Epithelial cell of proximal tubule (primary cell): ENCODE measurements around the gene AEN. TPM values are rescaled to one million over a fixed set of nuclear protein-coding genes. Genes with fewer than 3 reads are reported as not detected.
"Not testable (repeated sequence)": the region's sequence is repeated elsewhere in the genome, so short reads cannot be mapped to it uniquely, and the experiment has no call there.

Source experiments
- DNase-seq: peaks from one replicate; pipeline ENCODE4 v3.0.0-alpha.2; 2011; ENCODE audit warnings: low read depth
- H3K4me3 ChIP-seq: 2 replicates; pipeline ENCODE4 v1.5.1; 2011; ENCODE audit warnings: low read depth, mild to moderate bottlenecking, low read length
- total RNA-seq: library from RNA; depleted of rRNA; stranded (reverse); fragments of >200 nt; gene quantifications from 2 replicates; pipeline ENCODE4 v1.2.3, GENCODE V29; 2015
- TF ChIP-seq, protein P1 (sequence below): conservative IDR thresholded peaks from 2 replicates; pipeline ENCODE4 v1.5.1; 2012; ENCODE audit warnings: low read depth, mild to moderate bottlenecking, low read length

AEN gene
- total RNA-seq, 1 donor from 2014 or later = 58.8 TPM

DNA sequence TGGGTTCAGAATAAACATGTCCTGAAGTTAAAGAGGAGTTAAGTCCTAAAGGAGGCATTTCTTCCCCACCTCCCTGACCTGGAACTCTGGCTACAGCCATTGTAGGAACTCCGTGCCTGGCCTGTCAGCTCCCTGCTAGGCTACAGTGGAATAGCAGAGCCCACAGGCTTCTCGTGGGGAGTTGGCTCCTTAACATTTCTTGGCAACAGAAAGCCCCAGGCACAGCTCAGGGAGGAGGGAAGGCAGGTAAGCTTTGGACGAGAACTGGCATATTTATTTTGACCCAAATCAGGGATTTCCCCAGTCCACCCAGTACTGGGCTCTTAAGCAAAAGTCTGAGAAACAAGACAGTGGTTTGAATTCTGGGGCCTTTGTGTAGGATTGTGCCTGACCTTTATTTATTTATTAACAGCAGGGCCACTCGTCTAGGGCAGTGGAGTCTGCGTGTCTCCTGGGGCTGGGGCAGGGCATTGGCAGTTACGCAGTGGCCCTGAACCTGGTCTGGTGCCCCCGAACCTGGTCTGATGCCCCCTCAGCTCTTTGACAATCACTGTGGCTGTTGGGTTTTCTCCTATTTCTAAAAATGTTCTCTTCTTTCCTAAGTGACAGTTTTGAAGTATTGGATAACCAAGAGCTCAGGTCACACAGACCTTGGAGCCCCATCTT is 9.8 kb downstream of the AEN start:
- TF ChIP-seq, protein P1, sequence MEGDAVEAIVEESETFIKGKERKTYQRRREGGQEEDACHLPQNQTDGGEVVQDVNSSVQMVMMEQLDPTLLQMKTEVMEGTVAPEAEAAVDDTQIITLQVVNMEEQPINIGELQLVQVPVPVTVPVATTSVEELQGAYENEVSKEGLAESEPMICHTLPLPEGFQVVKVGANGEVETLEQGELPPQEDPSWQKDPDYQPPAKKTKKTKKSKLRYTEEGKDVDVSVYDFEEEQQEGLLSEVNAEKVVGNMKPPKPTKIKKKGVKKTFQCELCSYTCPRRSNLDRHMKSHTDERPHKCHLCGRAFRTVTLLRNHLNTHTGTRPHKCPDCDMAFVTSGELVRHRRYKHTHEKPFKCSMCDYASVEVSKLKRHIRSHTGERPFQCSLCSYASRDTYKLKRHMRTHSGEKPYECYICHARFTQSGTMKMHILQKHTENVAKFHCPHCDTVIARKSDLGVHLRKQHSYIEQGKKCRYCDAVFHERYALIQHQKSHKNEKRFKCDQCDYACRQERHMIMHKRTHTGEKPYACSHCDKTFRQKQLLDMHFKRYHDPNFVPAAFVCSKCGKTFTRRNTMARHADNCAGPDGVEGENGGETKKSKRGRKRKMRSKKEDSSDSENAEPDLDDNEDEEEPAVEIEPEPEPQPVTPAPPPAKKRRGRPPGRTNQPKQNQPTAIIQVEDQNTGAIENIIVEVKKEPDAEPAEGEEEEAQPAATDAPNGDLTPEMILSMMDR = no peak
- no peak overlapping the region for H3K4me3 ChIP-seq
- DNase-seq = no peak

DNA sequence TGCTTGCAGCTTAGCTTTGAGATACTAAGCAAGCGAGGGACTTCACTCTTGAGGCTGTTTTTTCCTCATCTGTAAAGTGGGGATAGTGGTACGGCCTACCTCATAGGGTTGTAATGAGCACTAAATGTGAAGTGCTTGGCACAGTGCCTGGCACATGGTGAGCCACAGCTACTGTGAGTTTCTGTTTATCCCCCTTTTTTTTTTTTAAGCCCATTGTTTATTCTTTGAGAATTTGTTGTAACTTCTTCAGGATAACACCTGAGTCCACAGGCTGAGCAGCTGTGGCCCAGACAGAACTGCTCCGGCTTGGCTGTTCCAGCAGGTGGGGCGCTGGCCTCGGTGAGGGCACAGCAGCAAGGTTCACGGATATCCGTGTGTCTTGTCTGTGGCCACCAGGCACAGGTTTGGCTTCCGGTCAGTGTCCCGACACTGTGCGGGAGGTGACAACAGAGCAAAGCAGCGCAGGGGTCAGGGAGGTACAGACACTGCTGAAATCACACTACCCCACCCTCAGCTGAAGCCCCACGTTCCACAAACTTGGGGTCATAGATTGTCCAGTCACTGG is 10.4 kb downstream of the AEN start:
- DNase-seq = no peak
- no peak overlapping the region for H3K4me3 ChIP-seq
- TF ChIP-seq, protein P1 = no peak

- not testable (repeated sequence) for DNase-seq, H3K4me3 ChIP-seq
These were observed 11.7 kb downstream of the AEN start for GRCh38 chr15:88632797-88633196.

DNA sequence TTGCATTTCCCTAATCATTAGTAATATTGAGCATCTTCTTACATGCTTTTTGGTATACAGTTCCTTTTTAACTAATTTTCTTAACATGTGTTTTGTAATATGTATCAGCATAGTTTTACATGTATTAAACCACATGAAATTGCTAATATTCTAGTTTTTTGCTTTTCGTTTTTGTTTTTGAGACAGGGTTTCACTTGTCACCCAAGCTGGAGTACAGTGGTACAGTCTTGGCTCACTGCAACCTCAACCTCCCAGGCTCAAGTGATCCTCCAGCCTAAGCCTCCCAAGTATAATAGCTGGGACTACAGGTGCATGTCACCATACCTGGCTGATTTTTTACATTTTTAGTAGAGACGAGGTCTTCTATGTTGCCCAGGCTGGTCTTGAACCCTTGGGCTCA is 13.3 kb downstream of the AEN start:
- DNase-seq = no peak
- H3K4me3 ChIP-seq = no peak overlapping the region
- TF ChIP-seq, protein P1 = no peak

- no peak overlapping the region for H3K4me3 ChIP-seq
- TF ChIP-seq, protein P1 = no peak
- DNase-seq = no peak
These were observed 14.2 kb downstream of the AEN start for GRCh38 chr15:88635318-88635717.

- no peak for DNase-seq
- TF ChIP-seq, protein P1 = no peak
- no peak overlapping the region for H3K4me3 ChIP-seq
These were observed 14.9 kb downstream of the AEN start for GRCh38 chr15:88636050-88636449.

- no peak for DNase-seq
- TF ChIP-seq, protein P1 = no peak
- no peak overlapping the region for H3K4me3 ChIP-seq
These were observed 15.5 kb downstream of the AEN start for GRCh38 chr15:88636654-88637053.
